Mesenchymal stem cell (in vitro differentiated cells and primary cell): ENCODE results near the gene RGS9BP.

Experiments used
- DNase-seq: peaks from one replicate; pipeline ENCODE4 v3.0.0-alpha.2; 2013
- H2AFZ ChIP-seq: one replicate; pipeline ENCODE4 v1.6.1; 2013; ENCODE audit warnings: low read depth, mild to moderate bottlenecking, control low read depth, inconsistent platforms, low read length, moderate library complexity
- H2AK5ac ChIP-seq: 2 replicates; pipeline ENCODE4 v1.6.1; 2013; ENCODE audit warnings: low read length, moderate library complexity, mild to moderate bottlenecking, inconsistent platforms; ENCODE audit not compliant: severe bottlenecking
- H2BK120ac ChIP-seq: one replicate; pipeline ENCODE4 v1.6.1; 2013; ENCODE audit warnings: low read depth, mild to moderate bottlenecking, inconsistent platforms, low read length, moderate library complexity
- H2BK12ac ChIP-seq, 2 experiments: one replicate each; pipeline ENCODE4 v1.6.1; 2013; ENCODE audit warnings: inconsistent platforms in 2 of 2, low read length in 2 of 2, mild to moderate bottlenecking in 2 of 2, moderate library complexity in 2 of 2, control low read depth in 1 of 2
- H2BK15ac ChIP-seq: one replicate; pipeline ENCODE4 v1.6.1; 2013; ENCODE audit warnings: mild to moderate bottlenecking, low read depth, inconsistent platforms; ENCODE audit not compliant: poor library complexity, severe bottlenecking
- H2BK5ac ChIP-seq: 2 replicates; pipeline ENCODE4 v1.6.1; 2013; ENCODE audit warnings: low read depth, mild to moderate bottlenecking, low read length, control low read depth, inconsistent platforms; ENCODE audit not compliant: poor library complexity, severe bottlenecking
- H3K14ac ChIP-seq, 2 experiments: one replicate each; pipeline ENCODE4 v1.6.1; 2013; ENCODE audit warnings: inconsistent platforms in 2 of 2, low read length in 2 of 2, control low read depth in 1 of 2, mild to moderate bottlenecking in 1 of 2, moderate library complexity in 1 of 2
- H3K18ac ChIP-seq, 2 experiments: one replicate each; pipeline ENCODE4 v1.6.1; 2013; ENCODE audit warnings: inconsistent platforms in 2 of 2, low read length in 2 of 2, control low read depth in 1 of 2, low read depth in 1 of 2, mild to moderate bottlenecking in 1 of 2
- H3K23ac ChIP-seq, 2 experiments: one replicate each; pipeline ENCODE4 v1.6.1; 2013; ENCODE audit warnings: inconsistent platforms in 2 of 2, low read length in 2 of 2, mild to moderate bottlenecking in 2 of 2, moderate library complexity in 2 of 2, control low read depth in 1 of 2
- H3K27ac ChIP-seq: 2 replicates; pipeline ENCODE4 v1.5.1; 2013; ENCODE audit warnings: mild to moderate bottlenecking, moderate library complexity, low read length, control low read depth, inconsistent platforms; ENCODE audit not compliant: poor library complexity, severe bottlenecking
- H3K27me3 ChIP-seq, 2 experiments: 2 replicates each; pipeline versions ENCODE4 v1.6.1 to v1.7.0; 2013; ENCODE audit warnings: low read length in 2 of 2, mild to moderate bottlenecking in 2 of 2, moderate library complexity in 2 of 2, control low read depth in 1 of 2, inconsistent platforms in 1 of 2; ENCODE audit not compliant: control insufficient read depth in 1 of 2, insufficient read depth in 1 of 2
- H3K36me3 ChIP-seq, 2 experiments: 2 replicates each; pipeline versions ENCODE4 v1.6.1 to v1.7.0; 2013; ENCODE audit warnings: low read length in 2 of 2, control low read depth in 1 of 2, inconsistent platforms in 1 of 2, low read depth in 1 of 2, mild to moderate bottlenecking in 1 of 2; ENCODE audit not compliant: insufficient read depth in 2 of 2, control insufficient read depth in 1 of 2
- H3K4ac ChIP-seq, 2 experiments: one replicate each; pipeline ENCODE4 v1.6.1; 2013; ENCODE audit warnings: inconsistent platforms in 2 of 2, low read length in 2 of 2, mild to moderate bottlenecking in 2 of 2, moderate library complexity in 2 of 2, control low read depth in 1 of 2, low read depth in 1 of 2
- H3K4me1 ChIP-seq: 2 replicates; pipeline ENCODE4 v1.6.1; 2013; ENCODE audit warnings: low read depth, low read length, control low read depth; ENCODE audit not compliant: control insufficient read depth, insufficient read depth
- H3K4me2 ChIP-seq: 2 replicates; pipeline ENCODE4 v1.6.1; 2013; ENCODE audit warnings: low read length, mild to moderate bottlenecking, inconsistent platforms; ENCODE audit not compliant: poor library complexity, severe bottlenecking
- H3K4me3 ChIP-seq, 2 experiments: 2 replicates each; pipeline versions ENCODE4 v1.5.1 to v1.7.0; 2013; ENCODE audit warnings: low read length in 2 of 2, mild to moderate bottlenecking in 2 of 2, control low read depth in 1 of 2, low read depth in 1 of 2; ENCODE audit not compliant: insufficient read depth in 1 of 2
- H3K79me1 ChIP-seq: replicated peaks from 2 replicates; pipeline ENCODE4 v1.6.1; 2013; ENCODE audit warnings: mild to moderate bottlenecking, control low read depth, low read length, inconsistent platforms; ENCODE audit not compliant: poor library complexity, severe bottlenecking
- H3K9ac ChIP-seq: 2 replicates; pipeline ENCODE4 v1.7.0; 2013; ENCODE audit warnings: mild to moderate bottlenecking, low read length, moderate library complexity
- H3K9me3 ChIP-seq: 2 replicates; pipeline ENCODE4 v1.7.0; 2013; ENCODE audit warnings: mild to moderate bottlenecking, low read length; ENCODE audit not compliant: control insufficient read depth
- H4K8ac ChIP-seq: one replicate; pipeline ENCODE4 v1.6.1; 2013; ENCODE audit warnings: inconsistent platforms, mild to moderate bottlenecking, low read length, moderate library complexity
- H4K91ac ChIP-seq: one replicate; pipeline ENCODE4 v1.6.1; 2013; ENCODE audit warnings: mild to moderate bottlenecking, low read length, inconsistent platforms
- WGBS: methylation state at CpG from one replicate; pipeline ENCODE4 v1.1.7; 2013; ENCODE audit warnings: mixed read lengths; 5-methylcytosine and 5-hydroxymethylcytosine counted together

RGS9BP gene

GRCh38 chr19:32646556-32646955 is 29.1 kb upstream of the RGS9BP start:
- no peak overlapping the region for H4K8ac ChIP-seq
- H3K4me1 ChIP-seq: peaks cover 1% of the 10 kb centered on the region
- no peak overlapping the region for H3K27ac ChIP-seq
- no peak overlapping the region for H2BK15ac ChIP-seq
- no peak overlapping the region for H2BK5ac ChIP-seq
- H3K14ac ChIP-seq: no peak overlapping the region
- H3K4me3 ChIP-seq: no peak overlapping the region
- no peak overlapping the region for H2BK120ac ChIP-seq
- 99% methylated on average over 6 of the region's 6 CpGs for WGBS
- H3K9me3 ChIP-seq: no peaks in the 10 kb centered on the region
- no peak for DNase-seq
- no peak overlapping the region for H2AK5ac ChIP-seq
- no peak overlapping the region for H3K4ac ChIP-seq
- H2BK12ac ChIP-seq: no peak overlapping the region
- H3K18ac ChIP-seq: no peak overlapping the region
- H3K9ac ChIP-seq: no peak overlapping the region
- no peak overlapping the region for H4K91ac ChIP-seq
- no peak overlapping the region for H3K4me2 ChIP-seq
- peaks cover 28% of the 10 kb centered on the region for H3K79me1 ChIP-seq
- H3K36me3 ChIP-seq: peaks cover 59 to 70% of the 10 kb centered on the region in 2 experiments
- no peak overlapping the region for H2AFZ ChIP-seq
- H3K27me3 ChIP-seq: no peaks in the 10 kb centered on the region
- H3K23ac ChIP-seq: no peak overlapping the region

DNA sequence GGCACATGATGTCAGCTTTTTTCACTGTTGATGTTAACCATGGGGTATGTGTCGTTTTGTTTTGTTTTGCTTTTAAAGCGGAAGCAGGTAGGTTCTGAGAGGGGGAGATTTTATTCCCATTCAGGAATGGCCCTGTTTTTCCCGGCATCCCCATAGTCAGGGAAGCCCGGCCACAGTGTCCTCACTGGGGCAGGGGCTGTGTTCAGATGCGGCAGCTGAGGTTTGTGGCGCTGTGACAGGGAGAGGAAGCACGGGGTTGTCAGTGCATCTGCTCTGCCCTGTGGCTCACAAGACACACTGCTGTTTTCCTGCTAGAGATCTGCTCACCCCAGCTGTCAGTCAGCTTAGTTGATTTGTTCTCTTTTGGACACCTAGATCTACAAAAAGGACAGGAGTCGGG is 28.3 kb upstream of the RGS9BP start:
- peaks cover 33% of the 10 kb centered on the region for H3K79me1 ChIP-seq
- H3K14ac ChIP-seq: no peak overlapping the region
- H3K4me1 ChIP-seq: peaks cover 3% of the 10 kb centered on the region
- DNase-seq: no peak
- WGBS: 93% methylated on average over 8 of the region's 8 CpGs
- H3K4me2 ChIP-seq: no peak overlapping the region
- no peak overlapping the region for H2BK5ac ChIP-seq
- no peaks in the 10 kb centered on the region for H3K9me3 ChIP-seq
- no peak overlapping the region for H3K9ac ChIP-seq
- no peaks in the 10 kb centered on the region for H3K27me3 ChIP-seq
- no peak overlapping the region for H2AFZ ChIP-seq
- H3K27ac ChIP-seq: no peak overlapping the region
- H2BK15ac ChIP-seq: no peak overlapping the region
- no peak overlapping the region for H2AK5ac ChIP-seq
- no peak overlapping the region for H2BK12ac ChIP-seq
- no peak overlapping the region for H3K23ac ChIP-seq
- peaks cover 53 to 62% of the 10 kb centered on the region in 2 experiments for H3K36me3 ChIP-seq
- no peak overlapping the region for H3K18ac ChIP-seq
- H4K8ac ChIP-seq: no peak overlapping the region
- H2BK120ac ChIP-seq: no peak overlapping the region
- H3K4ac ChIP-seq: no peak overlapping the region
- no peak overlapping the region for H3K4me3 ChIP-seq
- H4K91ac ChIP-seq: no peak overlapping the region

GRCh38 chr19:32649751-32650150 is 25.9 kb upstream of the RGS9BP start:
- Histone ChIP-seq H3K18ac (no peak overlapping the region), H3K4me2 (no peak overlapping the region), H3K9ac (no peak overlapping the region), H4K91ac (no peak overlapping the region), H3K36me3 (peaks cover 43 to 48% of the 10 kb centered on the region in 2 experiments), H2AK5ac (no peak overlapping the region), H3K4me1 (peaks cover 6% of the 10 kb centered on the region), H4K8ac (no peak overlapping the region), H2BK15ac (no peak overlapping the region), H3K27me3 (no peaks in the 10 kb centered on the region), H2BK120ac (no peak overlapping the region), H2AFZ (no peak overlapping the region), H3K14ac (no peak overlapping the region), H3K4me3 (no peak overlapping the region), H2BK12ac (no peak overlapping the region), H3K79me1 (peaks cover 38% of the 10 kb centered on the region), H3K9me3 (no peaks in the 10 kb centered on the region), H3K4ac (no peak overlapping the region), H3K27ac (no peak overlapping the region), H2BK5ac (no peak overlapping the region), H3K23ac (no peak overlapping the region)
- WGBS: 93% methylated on average over 7 of the region's 11 CpGs
- no peak for DNase-seq

DNA sequence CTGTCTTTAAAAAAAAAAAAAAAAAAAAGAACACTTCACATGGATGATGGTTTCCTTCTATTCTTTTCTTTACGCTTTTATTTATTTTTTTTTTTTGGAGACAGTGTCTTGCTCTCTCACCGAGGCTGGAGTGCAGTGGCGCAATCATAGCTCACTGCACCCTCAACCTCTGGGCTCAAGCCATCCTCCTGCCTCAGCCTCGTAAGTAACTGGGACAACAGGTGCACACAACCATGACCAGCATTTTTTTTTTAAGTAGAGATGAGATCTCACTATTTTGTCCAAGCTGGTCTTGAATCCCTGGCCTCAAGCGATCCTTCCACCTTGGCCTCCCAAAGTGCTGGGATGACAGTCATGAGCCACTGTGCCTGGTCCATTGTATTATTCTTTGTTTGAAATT is 25.0 kb upstream of the RGS9BP start:
- 96% methylated on average over 4 of the region's 5 CpGs for WGBS
- Histone ChIP-seq H3K4me3 (no peak overlapping the region), H2BK15ac (no peak overlapping the region)

More for the DNA sequence above, 25.0 kb upstream of the RGS9BP start:
- no peak overlapping the region for H2AFZ ChIP-seq
- H3K4me2 ChIP-seq: no peak overlapping the region
- peaks cover 44% of the 10 kb centered on the region for H3K79me1 ChIP-seq
- no peak overlapping the region for H3K9ac ChIP-seq
- H3K23ac ChIP-seq: no peak overlapping the region
- H4K8ac ChIP-seq: no peak overlapping the region
- no peak overlapping the region for H4K91ac ChIP-seq
- H2BK120ac ChIP-seq: no peak overlapping the region
- H3K14ac ChIP-seq: no peak overlapping the region
- no peaks in the 10 kb centered on the region for H3K27me3 ChIP-seq
- no peak overlapping the region for H2BK12ac ChIP-seq
- H3K9me3 ChIP-seq: no peaks in the 10 kb centered on the region
- DNase-seq: no peak
- peaks cover 6% of the 10 kb centered on the region for H3K4me1 ChIP-seq
- H3K36me3 ChIP-seq: peaks cover 51 to 55% of the 10 kb centered on the region in 2 experiments
- H3K4ac ChIP-seq: no peak overlapping the region
- no peak overlapping the region for H3K18ac ChIP-seq
- no peak overlapping the region for H2AK5ac ChIP-seq
- H2BK5ac ChIP-seq: no peak overlapping the region
- H3K27ac ChIP-seq: no peak overlapping the region
